H1 (cell line): Measurements from ENCODE around the gene MYCBP2. TPM values are rescaled to one million over a fixed set of nuclear protein-coding genes. Genes with fewer than 3 reads are reported as not detected.

Experiments
- CTCF ChIA-PET: fragments of 300-600 bp; sonication (Branson Sonifier 250); formaldehyde crosslinking; loops from one replicate; lab custom pipeline; 2021; ENCODE audit not compliant: partially characterized antibody; lab: Charles Lee
- POLR2A ChIA-PET: fragments of 300-600 bp; sonication (Branson Sonifier 250); formaldehyde crosslinking; loops from one replicate; lab custom pipeline; 2021; ENCODE audit warnings: inconsistent platforms; ENCODE audit not compliant: partially characterized antibody; lab: Charles Lee
- DNase-seq, 2 experiments: peaks; one replicate each; pipeline versions ENCODE4 v3.0.0 to v3.0.0-alpha.2; 2010 to 2022; ENCODE audit warnings: low spot score in 2 of 2, low read depth in 1 of 2, mixed read lengths in 1 of 2
- FAIRE-seq: peaks from 2 replicates; lab custom pipeline; 2011; peaks lifted over from hg19 to GRCh38; lab: Jason Lieb, UNC
- H2AFZ ChIP-seq: 2 replicates; pipeline ENCODE4 v1.8.1; 2012; ENCODE audit warnings: low read length, inconsistent platforms
- H2AK5ac ChIP-seq: 2 replicates; pipeline ENCODE4 v1.6.1; 2013; ENCODE audit warnings: low read depth, low read length
- H2BK120ac ChIP-seq: replicated peaks from 2 replicates; pipeline ENCODE3; 2013; ENCODE audit warnings: low read depth, low read length, inconsistent platforms
- H2BK12ac ChIP-seq: 2 replicates; pipeline ENCODE4 v1.6.1; 2013; ENCODE audit warnings: low read depth, low read length
- H2BK15ac ChIP-seq: 2 replicates; pipeline ENCODE4 v1.6.1; 2013; ENCODE audit warnings: low read length
- H2BK20ac ChIP-seq: 2 replicates; pipeline ENCODE4 v1.6.1; 2013; ENCODE audit warnings: low read length
- H2BK5ac ChIP-seq: 2 replicates; pipeline ENCODE4 v1.6.1; 2013; ENCODE audit warnings: low read depth, low read length
- H3K14ac ChIP-seq: 2 replicates; pipeline ENCODE4 v1.6.1; 2013; ENCODE audit warnings: inconsistent platforms; ENCODE audit not compliant: insufficient read length
- H3K18ac ChIP-seq: 2 replicates; pipeline ENCODE4 v1.6.1; 2013; ENCODE audit warnings: low read length; ENCODE audit errors: extremely low read depth
- H3K23ac ChIP-seq: 2 replicates; pipeline ENCODE4 v1.6.1; 2013; ENCODE audit warnings: inconsistent platforms; ENCODE audit not compliant: insufficient read length
- H3K23me2 ChIP-seq: 2 replicates; pipeline ENCODE4 v1.6.1; 2013; ENCODE audit warnings: low read depth, low read length
- H3K27ac ChIP-seq: 2 replicates; pipeline ENCODE4 v1.6.1; 2011; ENCODE audit warnings: low read depth, low read length, inconsistent platforms
- H3K27me3 ChIP-seq, 4 experiments: replicated peaks in 1 of 4; 1 replicate in 1 of 4; 2 replicates in 3 of 4; pipeline versions ENCODE4 v1.6.1 to v1.8.1; 2011 to 2013; ENCODE audit warnings: low read length in 3 of 4, mild to moderate bottlenecking in 3 of 4, inconsistent platforms in 2 of 4, mixed read lengths in 2 of 4, moderate library complexity in 1 of 4; ENCODE audit not compliant: control insufficient read depth in 3 of 4, insufficient read depth in 3 of 4; ENCODE audit errors: extremely low read depth in 1 of 4
- H3K36me3 ChIP-seq, 4 experiments: 2 replicates each; pipeline versions ENCODE4 v1.6.1 to v1.8.1; 2011 to 2013; ENCODE audit warnings: mild to moderate bottlenecking in 4 of 4, low read length in 3 of 4, moderate library complexity in 2 of 4, control low read depth in 1 of 4, inconsistent platforms in 1 of 4; ENCODE audit not compliant: insufficient read depth in 4 of 4, control insufficient read depth in 2 of 4
- H3K4ac ChIP-seq: replicated peaks from 2 replicates; pipeline ENCODE3; 2013; ENCODE audit warnings: low read length, low read depth, mixed read lengths, inconsistent platforms; ENCODE audit not compliant: insufficient read length
- H3K4me1 ChIP-seq, 4 experiments: replicated peaks in 1 of 4; 1 replicate in 1 of 4; 2 replicates in 3 of 4; pipeline versions ENCODE4 v1.6.1 to v1.8.1; 2011 to 2013; ENCODE audit warnings: low read length in 3 of 4, inconsistent platforms in 2 of 4, mixed read lengths in 1 of 4; ENCODE audit not compliant: insufficient read depth in 4 of 4, control insufficient read depth in 3 of 4
- H3K4me2 ChIP-seq, 2 experiments: 2 replicates each; pipeline versions ENCODE4 v1.6.1 to v1.8.1; 2011 to 2013; ENCODE audit warnings: low read depth in 2 of 2, low read length in 2 of 2, control low read depth in 1 of 2, inconsistent platforms in 1 of 2, mild to moderate bottlenecking in 1 of 2; ENCODE audit not compliant: insufficient read depth in 1 of 2
- H3K4me3 ChIP-seq, 4 experiments: fragments of 200-600, 300-600 bp in 1 of 4; sonication (generic), shearing (Covaris generic), sonication (Bioruptor Twin) in 1 of 4; 2 replicates each; pipeline versions ENCODE4 v1.5.1 to v1.8.1; 2011 to 2016; ENCODE audit warnings: low read length in 4 of 4, low read depth in 3 of 4, control low read depth in 2 of 4, inconsistent platforms in 2 of 4, mild to moderate bottlenecking in 2 of 4, mixed read lengths in 1 of 4, moderate library complexity in 1 of 4; ENCODE audit not compliant: insufficient read depth in 2 of 4; ENCODE audit errors: extremely low read depth in 1 of 4
- H3K56ac ChIP-seq: replicated peaks from 2 replicates; pipeline ENCODE3; 2013; ENCODE audit warnings: low read depth, mild to moderate bottlenecking, mixed read lengths, low read length, inconsistent platforms; ENCODE audit not compliant: insufficient read length
- H3K79me1 ChIP-seq: 2 replicates; pipeline ENCODE4 v1.6.1; 2013; ENCODE audit warnings: low read depth, low read length, control low read depth
- H3K79me2 ChIP-seq, 2 experiments: 2 replicates each; pipeline versions ENCODE4 v1.6.1 to v1.8.1; 2012 to 2013; ENCODE audit warnings: low read length in 2 of 2, mild to moderate bottlenecking in 2 of 2, inconsistent platforms in 1 of 2; ENCODE audit not compliant: insufficient read depth in 2 of 2, control insufficient read depth in 1 of 2
- H3K9ac ChIP-seq, 4 experiments: replicated peaks in 1 of 4; 1 replicate in 1 of 4; 2 replicates in 3 of 4; pipeline versions ENCODE4 v1.6.1 to v1.8.1; 2011 to 2013; ENCODE audit warnings: low read depth in 3 of 4, low read length in 3 of 4, control low read depth in 2 of 4, mild to moderate bottlenecking in 2 of 4, moderate library complexity in 2 of 4, inconsistent platforms in 1 of 4; ENCODE audit errors: extremely low read depth in 1 of 4
- H3K9me3 ChIP-seq, 2 experiments: 2 replicates each; pipeline versions ENCODE4 v1.6.1 to v1.8.1; 2012 to 2013; ENCODE audit warnings: mild to moderate bottlenecking in 2 of 2, moderate library complexity in 2 of 2, control low read depth in 1 of 2, inconsistent platforms in 1 of 2, low read depth in 1 of 2, low read length in 1 of 2, mixed read lengths in 1 of 2; ENCODE audit not compliant: insufficient read depth in 2 of 2
- H4K20me1 ChIP-seq, 2 experiments: replicated peaks in 1 of 2; 2 replicates each; pipeline versions ENCODE3 to v1.8.1; 2011 to 2013; ENCODE audit warnings: inconsistent platforms in 2 of 2, low read length in 2 of 2, mild to moderate bottlenecking in 1 of 2; ENCODE audit not compliant: insufficient read depth in 2 of 2, control insufficient read depth in 1 of 2
- H4K5ac ChIP-seq: 2 replicates; pipeline ENCODE4 v1.6.1; 2013; ENCODE audit warnings: low read length, low read depth, mixed read lengths, inconsistent platforms; ENCODE audit not compliant: insufficient read length
- H4K8ac ChIP-seq: 2 replicates; pipeline ENCODE4 v1.8.0; 2013; ENCODE audit warnings: mild to moderate bottlenecking, moderate library complexity, low read length, inconsistent platforms; ENCODE audit not compliant: insufficient read depth; ENCODE audit errors: extremely low read depth
- H4K91ac ChIP-seq: replicated peaks from 2 replicates; pipeline ENCODE3; 2013; ENCODE audit warnings: low read length, mixed read lengths, inconsistent platforms; ENCODE audit not compliant: insufficient read length
- BRCA1 ChIP-seq: IDR thresholded peaks from 2 replicates; pipeline ENCODE4 v1.6.1; 2012; ENCODE audit warnings: low read depth, low read length, improper control_type of control experiment
- CBX5 ChIP-seq: fragments of 300-800, 300-1000 bp; sonication (generic); IDR thresholded peaks from 2 replicates; pipeline ENCODE4 v1.7.1; 2016; ENCODE audit warnings: antibody characterized with exemption, low read length, low read depth
- CEBPB ChIP-seq: IDR thresholded peaks from 2 replicates; pipeline ENCODE4 v1.6.1; 2012; ENCODE audit warnings: low read depth, low read length
- CREB1 ChIP-seq: IDR thresholded peaks from 2 replicates; pipeline ENCODE4 v1.6.1; 2012; ENCODE audit warnings: inconsistent platforms
- HDAC2 ChIP-seq, 2 experiments: fragments of 300-600 bp in 1 of 2; sonication (generic) in 1 of 2; IDR thresholded peaks; 2 replicates each; pipeline ENCODE4 v1.6.1; 2011 to 2012; ENCODE audit warnings: low read depth in 2 of 2, low read length in 2 of 2, mild to moderate bottlenecking in 2 of 2, moderate library complexity in 2 of 2, borderline replicate concordance in 1 of 2, inconsistent platforms in 1 of 2
- RFX5 ChIP-seq: IDR thresholded peaks from 2 replicates; pipeline ENCODE4 v1.6.1; 2011; ENCODE audit warnings: low read depth, low read length, improper control_type of control experiment, borderline replicate concordance
- SP1 ChIP-seq: IDR thresholded peaks from 2 replicates; pipeline ENCODE4 v1.6.1; 2011; ENCODE audit warnings: low read depth, low read length
- TAF1 ChIP-seq: IDR thresholded peaks from 2 replicates; pipeline ENCODE4 v1.6.1; 2011; ENCODE audit warnings: mild to moderate bottlenecking, low read depth, low read length
- YY1 ChIP-seq: IDR thresholded peaks from 2 replicates; pipeline ENCODE4 v1.6.1; 2011; ENCODE audit warnings: low read depth, mild to moderate bottlenecking, low read length
- WGBS, 2 experiments: shearing (Covaris generic) in 1 of 2; methylation state at CpG; one replicate each; pipeline versions ENCODE4 v1.1.6 to v1.1.7; 2013 to 2015; ENCODE audit warnings: low lambda C conversion rate in 2 of 2, mixed read lengths in 2 of 2, inconsistent platforms in 1 of 2, low coverage in 1 of 2, missing lambda C conversion rate in 1 of 2; ENCODE audit not compliant: insufficient replicate concordance in 2 of 2, insufficient coverage in 1 of 2, insufficient read length in 1 of 2; ENCODE audit errors: extremely low coverage in 1 of 2, missing lambda C conversion rate in 1 of 2; 5-methylcytosine and 5-hydroxymethylcytosine counted together
- polyA plus RNA-seq, 7 experiments: library from polyadenylated mRNA; depleted of rRNA in 3 of 7; stranded (reverse) in 5 of 7; unstranded in 2 of 7; fragments of >200 nt in 5 of 7; fragments of 200-250 nt in 2 of 7; gene quantifications; 1 replicate in 5 of 7; 2 replicates in 1 of 7; 4 replicates in 1 of 7; pipeline versions ENCODE4 v1.2.1 to v1.2.3, GENCODE V29; 2011 to 2013; ENCODE audit warnings: missing spikeins in 2 of 7, mixed read lengths in 2 of 7
- total RNA-seq: library from RNA; stranded (reverse); fragmentation: NEBNext Ultra II Directional; extraction: Animal tissue kit (Norgen Biotek cat#: 25700); gene quantifications from 2 replicates; pipeline ENCODE4 v1.2.1, GENCODE V29; 2021
- TF ChIP-seq, protein P1 (sequence below): IDR thresholded peaks from 2 replicates; pipeline ENCODE4 v1.6.1; 2011; ENCODE audit warnings: low read depth, mild to moderate bottlenecking, low read length; ENCODE audit not compliant: insufficient read depth
- TF ChIP-seq, protein P2 (sequence below): IDR thresholded peaks from 2 replicates; pipeline ENCODE4 v1.6.1; 2012; ENCODE audit warnings: inconsistent platforms

The MYCBP2 gene
- total and polyA plus RNA-seq, 2 of the 8 experiments (the other 6 are each of a cell fraction or from before 2014, with no cell fraction given): 19.0 to 52.1 TPM

DNA sequence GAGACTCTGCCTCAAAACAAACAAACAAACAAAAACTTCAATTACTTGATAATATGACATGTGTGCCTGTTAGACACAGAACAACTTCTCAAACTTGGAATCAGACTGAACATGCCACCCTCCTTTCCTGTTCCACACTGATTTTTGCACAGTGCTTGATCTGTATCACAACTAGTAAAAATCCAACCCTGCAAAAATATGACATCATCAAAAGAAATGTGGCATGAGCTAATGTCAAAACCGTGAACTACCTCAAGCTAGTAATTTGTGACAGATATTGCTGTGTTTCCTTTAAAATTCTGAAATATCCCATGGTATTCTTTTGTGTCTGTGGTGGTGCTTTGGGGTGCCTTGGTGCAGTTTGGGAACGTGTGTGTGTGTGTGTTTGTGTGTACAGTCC, 8.2 kb downstream of the MYCBP2 start:
- Histone ChIP-seq H3K18ac (no peak overlapping the region), H3K14ac (no peak overlapping the region), H3K4me3 (no peak overlapping the region), H2BK20ac (no peak overlapping the region), H3K4ac (no peak overlapping the region), H3K9me3 (no peaks in the 10 kb centered on the region), H3K36me3 (no peaks in the 10 kb centered on the region), H2BK15ac (no peak overlapping the region), H2AFZ (no peak overlapping the region), H3K23ac (no peak overlapping the region), H3K4me1 (peaks cover 0 to 5% (median 0%) of the 10 kb centered on the region in 4 experiments; a peak in 2 of 7 replicates), H3K27me3 (no peaks in the 10 kb centered on the region), H4K5ac (no peak overlapping the region), H4K91ac (no peak overlapping the region), H2BK12ac (no peak overlapping the region), H3K23me2 (peaks cover 2% of the 10 kb centered on the region; the same call in 1 of the 2 replicates), H2BK120ac (no peak overlapping the region), H4K8ac (no peak overlapping the region), H3K9ac (no peak overlapping the region), H2BK5ac (no peak overlapping the region), H3K4me2 (no peak overlapping the region), H3K27ac (no peak overlapping the region), H3K56ac (no peak overlapping the region), H4K20me1 (peaks cover 4% of the 10 kb centered on the region in 2 experiments), H2AK5ac (no peak overlapping the region), H3K79me1 (peaks cover 2% of the 10 kb centered on the region; the same call in 1 of the 2 replicates), H3K79me2 (peaks cover 0 to 90% of the 10 kb centered on the region in 2 experiments)
- TF ChIP-seq, protein P1, sequence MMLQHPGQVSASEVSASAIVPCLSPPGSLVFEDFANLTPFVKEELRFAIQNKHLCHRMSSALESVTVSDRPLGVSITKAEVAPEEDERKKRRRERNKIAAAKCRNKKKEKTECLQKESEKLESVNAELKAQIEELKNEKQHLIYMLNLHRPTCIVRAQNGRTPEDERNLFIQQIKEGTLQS: no peak
- TF ChIP-seq, protein P2, sequence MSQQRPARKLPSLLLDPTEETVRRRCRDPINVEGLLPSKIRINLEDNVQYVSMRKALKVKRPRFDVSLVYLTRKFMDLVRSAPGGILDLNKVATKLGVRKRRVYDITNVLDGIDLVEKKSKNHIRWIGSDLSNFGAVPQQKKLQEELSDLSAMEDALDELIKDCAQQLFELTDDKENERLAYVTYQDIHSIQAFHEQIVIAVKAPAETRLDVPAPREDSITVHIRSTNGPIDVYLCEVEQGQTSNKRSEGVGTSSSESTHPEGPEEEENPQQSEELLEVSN: no peak
- TF ChIP-seq CEBPB: no peak
- TF ChIP-seq BRCA1: no peak
- TF ChIP-seq RFX5: no peak
- no peak for TF ChIP-seq TAF1
- TF ChIP-seq SP1: no peak
- TF ChIP-seq HDAC2 (IDR thresholded peaks at IDR 0.05; ENCODE audit: borderline replicate concordance in 1 of 2, low read depth in 2 of 2, low read length in 2 of 2): no peak
- no peak for TF ChIP-seq CREB1
- no peak for TF ChIP-seq CBX5
- no peak for TF ChIP-seq YY1
- WGBS, 2 experiments: 98% methylated on average over 2 of the region's 2 CpGs; no CpG with 5 or more reads in 1 of the 2 experiments
- CTCF ChIA-PET: interaction anchor here (0.6 to 1.7 kb wide), 3 partner anchors 8 to 287 kb away, joined by 3 to 12 read pairs (median 4); partner anchors contain the start of gene MYCBP2
- DNase-seq: no peak
- POLR2A ChIA-PET: interaction anchor here (1.1 kb wide), 1 partner anchor 14 kb away, joined by 4 read pairs; no protein-coding TSS in a partner anchor
- no peak for FAIRE-seq
